Thyroid gland (tissue), 4 donors: ENCODE measurements around the gene ATG16L1. TPM values are rescaled to one million over a fixed set of nuclear protein-coding genes. Genes with fewer than 3 reads are reported as not detected.
A peak's percentile ranks its signal among the peaks of the same experiment; 100 is the strongest.

ENCODE experiments used
- DNase-seq, 2 donors: peaks; one replicate each; pipeline ENCODE4 v3.0.0-alpha.2; 2019
- H3K27ac ChIP-seq, 3 donors: fragments of 200-600 bp; sonication (generic); 1 replicate in 2 of 3; 2 replicates in 1 of 3; pipeline ENCODE4 v1.5.1; 2016 to 2019; ENCODE audit warnings: mild to moderate bottlenecking in 1 of 3, moderate library complexity in 1 of 3
- H3K27me3 ChIP-seq: fragments of 200-600 bp; sonication (generic); one replicate; pipeline ENCODE4 v1.5.1; 2019
- H3K36me3 ChIP-seq, 2 donors: fragments of 200-600 bp; sonication (generic); one replicate each; pipeline ENCODE4 v1.5.1; 2016 to 2019
- H3K4me1 ChIP-seq, 2 donors: fragments of 200-600 bp; sonication (generic); one replicate each; pipeline ENCODE4 v1.5.1; 2017 to 2019
- H3K4me3 ChIP-seq, 3 donors: fragments of 200-600 bp; sonication (generic); replicated peaks in 1 of 3; 1 replicate in 2 of 3; 2 replicates in 1 of 3; pipeline ENCODE4 v1.5.1; 2016; ENCODE audit warnings: mild to moderate bottlenecking in 1 of 3
- H3K9me3 ChIP-seq: fragments of 200-600 bp; sonication (generic); one replicate; pipeline ENCODE4 v1.5.1; 2017
- POLR2A ChIP-seq, 2 donors: fragments of 450-650 bp; IDR thresholded peaks; one replicate each; pipeline ENCODE4 v1.6.1; 2017; ENCODE audit warnings: antibody characterized with exemption in 2 of 2, mild to moderate bottlenecking in 2 of 2, moderate library complexity in 1 of 2
- WGBS, 2 donors: methylation state at CpG; one replicate each; pipeline ENCODE4 v1.1.5; 2017; 5-methylcytosine and 5-hydroxymethylcytosine counted together
- intact Hi-C: fragments of 100-400 bp; cut with DNase I; formaldehyde crosslinking; loops from one replicate; pipeline ENCODE4 v1.15.1; 2023
- total RNA-seq, 4 donors: library from RNA; depleted of rRNA; stranded (reverse); fragments of >200 nt; gene quantifications; one replicate each; pipeline ENCODE4 v1.2.3, GENCODE V29; 2016
- TF ChIP-seq, protein P1 (sequence below), 6 experiments: fragments of 200-600 bp in 3 of 6; fragments of 450-650 bp in 3 of 6; sonication (generic) in 3 of 6; IDR thresholded peaks; one replicate each; pipeline ENCODE4 v1.5.1; 2016 to 2019; ENCODE audit warnings: antibody characterized with exemption in 6 of 6, mild to moderate bottlenecking in 2 of 6, inconsistent platforms in 1 of 6, moderate library complexity in 1 of 6

Gene ATG16L1
- total RNA-seq, 4 donors from 2014 or later = 52.7 to 112 (median 78.9) TPM

DNA sequence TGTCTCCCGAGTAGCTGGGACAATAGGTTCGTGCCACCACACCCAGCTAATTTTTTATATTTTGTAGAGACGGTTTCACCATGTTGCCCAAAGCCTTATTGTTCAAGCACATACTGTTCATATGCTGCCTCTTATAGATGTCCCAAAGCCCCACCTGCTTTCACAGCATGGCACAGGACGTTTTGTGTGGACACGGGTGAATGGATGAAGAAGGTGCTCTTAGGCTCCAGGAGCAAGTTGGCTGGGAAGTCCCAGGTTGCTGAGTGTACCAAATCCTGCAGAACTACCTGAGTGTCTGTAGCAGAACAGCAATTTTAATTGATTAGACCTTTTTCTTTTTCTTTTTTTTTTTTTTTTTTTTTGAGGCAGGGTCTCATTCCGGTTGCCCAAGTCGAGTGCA, 45.6 kb downstream of the ATG16L1 start:
- DNase-seq = peak; percentile 79 to 83
- Histone ChIP-seq H3K4me1 (peaks cover 0 to 11% of the 10 kb centered on the region in 2 donors), H3K27me3 (no peaks in the 10 kb centered on the region), H3K27ac (peak overlapping the region; percentile 23 to 58 (median 51)), H3K9me3 (no peaks in the 10 kb centered on the region), H3K4me3 (no peak overlapping the region), H3K36me3 (peaks cover 36 to 40% of the 10 kb centered on the region in 2 donors)
- WGBS, 2 donors = 49 to 57% methylated on average over 7 of the region's 7 CpGs
- TF ChIP-seq, protein P1, sequence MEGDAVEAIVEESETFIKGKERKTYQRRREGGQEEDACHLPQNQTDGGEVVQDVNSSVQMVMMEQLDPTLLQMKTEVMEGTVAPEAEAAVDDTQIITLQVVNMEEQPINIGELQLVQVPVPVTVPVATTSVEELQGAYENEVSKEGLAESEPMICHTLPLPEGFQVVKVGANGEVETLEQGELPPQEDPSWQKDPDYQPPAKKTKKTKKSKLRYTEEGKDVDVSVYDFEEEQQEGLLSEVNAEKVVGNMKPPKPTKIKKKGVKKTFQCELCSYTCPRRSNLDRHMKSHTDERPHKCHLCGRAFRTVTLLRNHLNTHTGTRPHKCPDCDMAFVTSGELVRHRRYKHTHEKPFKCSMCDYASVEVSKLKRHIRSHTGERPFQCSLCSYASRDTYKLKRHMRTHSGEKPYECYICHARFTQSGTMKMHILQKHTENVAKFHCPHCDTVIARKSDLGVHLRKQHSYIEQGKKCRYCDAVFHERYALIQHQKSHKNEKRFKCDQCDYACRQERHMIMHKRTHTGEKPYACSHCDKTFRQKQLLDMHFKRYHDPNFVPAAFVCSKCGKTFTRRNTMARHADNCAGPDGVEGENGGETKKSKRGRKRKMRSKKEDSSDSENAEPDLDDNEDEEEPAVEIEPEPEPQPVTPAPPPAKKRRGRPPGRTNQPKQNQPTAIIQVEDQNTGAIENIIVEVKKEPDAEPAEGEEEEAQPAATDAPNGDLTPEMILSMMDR (IDR thresholded peaks at IDR 0.05) = no peak
- TF ChIP-seq POLR2A (IDR thresholded peaks at IDR 0.05) = no peak
- intact Hi-C loops = no loop called here

DNA sequence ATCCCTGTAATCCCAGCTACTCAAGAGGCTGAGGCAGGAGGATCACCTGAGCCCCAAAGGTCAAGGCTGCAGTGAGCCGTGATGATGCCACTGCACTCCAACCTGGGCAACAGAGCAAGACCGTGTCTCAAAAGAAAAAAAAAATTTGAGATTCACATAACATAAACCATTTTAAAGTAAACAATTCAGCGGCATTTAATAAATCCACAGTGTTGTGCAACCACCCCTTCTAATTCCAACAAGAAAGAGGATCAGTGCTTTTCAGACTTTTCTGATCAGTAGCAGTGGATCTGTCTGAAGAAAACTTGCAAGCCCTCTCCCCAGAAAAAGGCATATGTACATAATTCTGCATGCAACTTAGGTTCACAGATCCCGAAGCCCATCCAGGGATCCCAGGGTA, 48.9 kb downstream of the ATG16L1 start:
- H3K27ac ChIP-seq = no peak overlapping the region
- H3K4me3 ChIP-seq = no peak overlapping the region
- intact Hi-C loops = no loop called here
- TF ChIP-seq, protein P1 (IDR thresholded peaks at IDR 0.05) = no peak
- no peak for TF ChIP-seq POLR2A (IDR thresholded peaks at IDR 0.05)
- no peaks in the 10 kb centered on the region for H3K27me3 ChIP-seq
- H3K4me1 ChIP-seq = peaks cover 0 to 11% of the 10 kb centered on the region in 2 donors
- no peaks in the 10 kb centered on the region for H3K9me3 ChIP-seq
- DNase-seq = no peak
- peaks cover 5 to 6% of the 10 kb centered on the region in 2 donors for H3K36me3 ChIP-seq
- WGBS, 2 donors = 93 to 94% methylated on average over 4 of the region's 4 CpGs

DNA sequence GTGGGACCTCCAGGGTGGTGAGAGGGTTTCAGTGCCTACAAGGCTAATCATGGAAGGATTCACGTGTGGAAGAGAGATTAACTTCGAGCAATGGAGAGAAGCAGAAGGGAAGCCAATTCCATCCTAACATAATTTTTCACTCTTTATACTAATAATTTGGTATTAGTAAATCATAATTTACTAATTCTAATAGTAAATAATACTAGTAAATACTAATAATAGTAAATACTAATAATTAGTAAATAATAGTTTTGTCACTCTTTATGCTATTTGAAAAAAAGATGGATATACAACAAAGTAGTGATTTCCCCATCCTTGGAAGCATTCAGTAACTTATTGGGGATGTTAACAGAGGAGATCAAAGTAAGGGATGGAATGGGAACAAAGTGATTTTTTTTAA, 49.8 kb downstream of the ATG16L1 start:
- WGBS, 2 donors = 91% methylated on average over 2 of the region's 2 CpGs
- no peak for DNase-seq
- no peaks in the 10 kb centered on the region for H3K9me3 ChIP-seq
- intact Hi-C loops = no loop called here
- no peaks in the 10 kb centered on the region for H3K27me3 ChIP-seq
- TF ChIP-seq POLR2A (IDR thresholded peaks at IDR 0.05) = no peak
- TF ChIP-seq, protein P1 (IDR thresholded peaks at IDR 0.05) = no peak
- peaks cover 0 to 11% of the 10 kb centered on the region in 2 donors for H3K4me1 ChIP-seq
- no peak overlapping the region for H3K4me3 ChIP-seq
- no peak overlapping the region for H3K27ac ChIP-seq
- no peaks in the 10 kb centered on the region for H3K36me3 ChIP-seq

DNA sequence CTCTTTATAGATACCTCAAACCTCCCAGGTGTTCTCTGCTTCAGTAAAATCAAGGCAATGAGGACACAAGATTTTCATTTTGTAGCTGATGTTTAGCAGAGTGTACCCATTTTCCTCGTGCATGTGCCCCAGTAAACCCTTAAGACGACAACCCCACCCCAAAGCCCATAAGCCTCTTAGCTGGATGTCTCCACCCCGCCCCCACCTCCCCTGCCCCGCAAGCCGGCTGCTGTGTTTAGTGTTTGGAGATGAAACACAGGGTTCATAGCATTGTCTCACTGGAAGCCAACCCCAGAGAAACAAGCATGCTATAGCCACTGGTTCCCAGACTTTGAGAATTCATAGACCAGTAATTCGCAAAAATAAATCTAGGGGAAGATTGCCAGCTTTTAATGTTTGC, 50.3 kb downstream of the ATG16L1 start:
- no peak overlapping the region for H3K4me3 ChIP-seq
- no peaks in the 10 kb centered on the region for H3K36me3 ChIP-seq
- intact Hi-C loops = no loop called here
- DNase-seq = no peak
- no peak overlapping the region for H3K27ac ChIP-seq
- H3K9me3 ChIP-seq = no peaks in the 10 kb centered on the region
- WGBS, 2 donors = 66 to 76% methylated on average over 4 to 6 of the region's 6 CpGs
- TF ChIP-seq, protein P1 (IDR thresholded peaks at IDR 0.05) = no peak
- no peak for TF ChIP-seq POLR2A (IDR thresholded peaks at IDR 0.05)
- no peaks in the 10 kb centered on the region for H3K27me3 ChIP-seq
- peaks cover 0 to 9% of the 10 kb centered on the region in 2 donors for H3K4me1 ChIP-seq

DNA sequence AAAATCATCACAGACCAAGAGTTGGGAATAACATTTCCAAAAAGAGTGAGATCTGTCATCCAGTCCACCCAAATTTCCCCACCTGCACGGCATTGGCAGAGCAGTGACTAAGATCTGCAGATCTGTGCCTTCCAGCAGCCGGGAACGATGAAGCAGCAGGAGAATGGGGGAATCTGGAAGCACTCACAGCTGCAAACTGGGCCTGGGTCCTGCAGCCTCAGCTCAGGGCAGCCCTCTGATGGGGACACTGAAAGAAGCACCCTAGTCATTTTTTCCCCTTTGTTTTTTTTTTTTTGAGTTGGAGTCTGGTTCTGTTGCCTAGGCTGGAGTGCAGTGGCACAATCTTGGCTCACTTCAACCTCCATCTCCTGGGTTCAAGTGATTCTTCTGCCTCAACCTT, 51.8 kb downstream of the ATG16L1 start:
- DNase-seq = no peak
- H3K27ac ChIP-seq = no peak overlapping the region
- H3K4me3 ChIP-seq = no peak overlapping the region
- no peaks in the 10 kb centered on the region for H3K9me3 ChIP-seq
- no peaks in the 10 kb centered on the region for H3K36me3 ChIP-seq
- TF ChIP-seq POLR2A (IDR thresholded peaks at IDR 0.05) = no peak
- TF ChIP-seq, protein P1 (IDR thresholded peaks at IDR 0.05) = no peak
- WGBS, 2 donors = 97 to 98% methylated on average over 3 of the region's 3 CpGs
- no peaks in the 10 kb centered on the region for H3K4me1 ChIP-seq
- no peaks in the 10 kb centered on the region for H3K27me3 ChIP-seq
- intact Hi-C loops = no loop called here
